Activated CD4-positive, alpha-beta memory T cell treated with anti-CD3 and anti-CD28 coated beads, Interleukin-2, amount 10 ng/mL, durations not matched to agents 7 days and 5 days (primary cell): Measurements from ENCODE around the gene ZNF521. TPM values are rescaled to one million over a fixed set of nuclear protein-coding genes. Genes with fewer than 3 reads are reported as not detected.
A peak's percentile ranks its signal among the peaks of the same experiment; 100 is the strongest.

Experiments used
- CTCF ChIA-PET: fragments of 350-600 bp; sonication (Branson Sonifier 250); formaldehyde crosslinking; loops from one replicate; lab custom pipeline; 2021; ENCODE audit warnings: antibody characterized with exemption, inconsistent platforms; lab: Charles Lee
- POLR2A ChIA-PET: fragments of 350-600 bp; sonication (Branson Sonifier 250); formaldehyde crosslinking; loops from one replicate; lab custom pipeline; 2021; ENCODE audit warnings: antibody characterized with exemption; lab: Charles Lee
- DNase-seq: peaks from one replicate; pipeline ENCODE4 v3.0.0-alpha.2; 2020
- H3K27ac Mint-ChIP-seq: one replicate; pipeline ENCODE4 v1.8.0; 2021; ENCODE audit warnings: mild to moderate bottlenecking, mixed read lengths
- H3K27me3 Mint-ChIP-seq: one replicate; pipeline ENCODE4 v1.8.0; 2021; ENCODE audit warnings: mixed read lengths
- H3K36me3 Mint-ChIP-seq: one replicate; pipeline ENCODE4 v1.8.0; 2021; ENCODE audit warnings: low read depth, mixed read lengths
- H3K4me1 Mint-ChIP-seq: one replicate; pipeline ENCODE4 v1.8.0; 2021; ENCODE audit warnings: mixed read lengths
- H3K4me3 Mint-ChIP-seq: one replicate; pipeline ENCODE4 v1.8.0; 2021; ENCODE audit warnings: mild to moderate bottlenecking, mixed read lengths
- H3K9me3 Mint-ChIP-seq: one replicate; pipeline ENCODE4 v1.8.0; 2021; ENCODE audit warnings: mixed read lengths
- total RNA-seq, 2 experiments: library from RNA; stranded (reverse); gene quantifications; one replicate each; pipeline ENCODE4 v1.2.3, GENCODE V29; 2021

The ZNF521 gene
- total RNA-seq, 2 experiments from 2014 or later, result not detected

DNA sequence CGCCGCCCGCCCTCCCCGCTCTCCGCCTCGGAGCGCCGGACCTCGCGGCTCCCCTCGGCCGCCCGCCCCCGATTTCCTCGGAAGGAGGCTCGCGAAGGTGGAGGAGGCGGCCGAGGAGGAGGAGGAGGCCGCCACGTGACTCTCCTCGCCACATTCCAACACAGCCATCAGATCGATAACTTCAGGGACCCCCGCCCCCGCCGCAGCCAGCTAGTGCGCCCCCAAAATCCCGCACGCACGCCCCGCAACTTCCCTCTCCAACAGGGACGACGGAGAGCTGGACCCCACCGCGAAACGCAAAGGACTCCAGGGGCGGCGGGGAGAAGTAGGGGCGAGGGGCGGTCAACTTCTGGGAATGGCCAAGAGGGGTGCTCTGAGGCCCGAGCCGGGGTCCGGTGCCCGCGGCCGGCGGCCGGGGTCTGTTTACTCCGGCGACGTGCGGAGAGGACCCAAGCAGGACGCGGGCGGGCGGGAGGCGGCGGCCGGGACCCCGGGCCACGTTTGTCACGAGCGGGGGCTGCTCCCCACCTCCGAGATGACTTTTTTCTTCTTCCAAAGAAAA is 2.0 kb downstream of the ZNF521 start:
- Mint-ChIP-seq H3K4me1 (peaks cover 15% of the 10 kb centered on the region), H3K27me3 (peaks cover 72% of the 10 kb centered on the region), H3K9me3 (no peaks in the 10 kb centered on the region), H3K27ac (no peak overlapping the region), H3K36me3 (peaks cover 6% of the 10 kb centered on the region), H3K4me3 (peak overlapping the region; percentile 62)
- CTCF ChIA-PET, result no interaction called here
- DNase-seq, result no peak
- POLR2A ChIA-PET, result no interaction called here

DNA sequence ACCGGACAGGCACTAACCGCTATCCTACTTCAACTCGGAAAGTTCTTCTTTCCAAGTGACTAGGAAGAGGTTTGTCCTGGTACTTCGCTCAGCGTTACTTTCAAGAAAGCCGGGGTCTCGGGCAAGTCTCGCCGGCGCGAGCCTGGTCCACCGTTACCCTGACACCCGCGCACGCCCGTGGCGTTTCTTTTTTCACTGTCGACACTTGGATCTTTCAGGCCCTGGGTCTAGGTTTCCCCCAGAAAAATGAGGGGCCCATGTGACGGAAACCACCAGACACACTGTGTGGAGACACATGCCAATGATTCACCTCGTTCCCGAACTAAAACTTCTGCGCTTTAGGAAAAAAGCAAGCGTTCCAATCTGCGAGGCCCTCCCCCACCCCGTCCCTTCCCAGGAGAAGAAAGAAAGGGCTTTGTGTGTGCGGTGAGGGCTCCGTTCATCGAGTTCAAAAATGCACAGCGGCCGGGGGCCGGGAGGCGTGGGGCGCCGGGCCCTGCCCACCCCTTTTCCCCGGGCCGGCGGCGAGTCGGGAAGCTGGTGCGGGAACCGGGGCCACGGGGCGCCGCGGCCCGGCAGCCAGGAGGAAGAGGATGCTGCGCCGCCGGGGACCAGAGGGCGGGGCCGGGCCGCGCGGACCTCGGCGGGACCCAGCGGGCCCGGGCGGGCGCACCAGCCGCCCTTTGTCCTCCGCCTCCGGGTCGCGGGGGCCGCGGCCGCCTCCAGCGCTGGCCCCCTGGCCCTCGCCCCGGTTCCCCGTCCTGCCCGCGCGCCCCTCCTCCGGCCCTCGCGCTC is 2.6 kb downstream of the ZNF521 start:
- no peaks in the 10 kb centered on the region for H3K9me3 Mint-ChIP-seq
- no peak overlapping the region for H3K27ac Mint-ChIP-seq
- H3K4me1 Mint-ChIP-seq, result peaks cover 15% of the 10 kb centered on the region
- peaks cover 6% of the 10 kb centered on the region for H3K36me3 Mint-ChIP-seq
- ChIA-PET CTCF (no interaction called here), POLR2A (no interaction called here)
- H3K4me3 Mint-ChIP-seq, result peak overlapping the region; percentile 21
- no peak for DNase-seq
- peaks cover 70% of the 10 kb centered on the region for H3K27me3 Mint-ChIP-seq

DNA sequence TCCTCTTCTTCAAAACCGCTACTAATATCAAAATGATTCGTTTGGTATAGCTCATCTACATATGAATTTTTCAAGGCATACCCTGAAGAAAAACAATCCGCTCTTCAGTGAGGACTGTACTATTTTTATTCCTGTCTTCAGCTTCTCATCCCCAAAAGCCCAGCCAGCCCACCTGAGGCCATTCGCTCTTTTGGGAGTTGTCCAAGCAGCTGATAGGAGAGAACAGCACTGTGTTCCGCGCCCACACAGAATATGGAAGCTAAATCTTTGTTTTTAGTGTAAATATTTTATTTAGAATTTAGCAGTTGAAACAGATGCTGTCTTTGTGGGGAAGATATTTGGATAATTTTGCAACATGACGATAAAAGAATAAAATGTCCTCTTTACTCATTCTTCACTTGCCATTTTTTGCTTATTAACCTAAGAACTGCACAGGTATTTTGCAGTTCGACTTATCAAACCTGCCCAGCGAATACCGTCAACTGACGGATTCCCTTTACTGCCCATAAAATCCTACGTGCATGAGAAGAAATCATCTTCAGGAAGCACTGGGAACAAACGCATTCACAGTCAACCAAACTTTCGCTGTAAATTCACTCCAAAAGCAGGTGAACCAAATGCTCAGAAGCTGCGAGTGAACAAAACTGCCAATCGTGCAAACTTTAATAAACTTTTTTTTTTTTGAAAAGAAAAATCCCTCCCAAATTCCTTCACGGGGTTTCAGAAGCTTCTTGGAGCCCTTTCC is 3.4 kb downstream of the ZNF521 start:
- H3K4me3 Mint-ChIP-seq, result no peak overlapping the region
- ChIA-PET CTCF (no interaction called here), POLR2A (no interaction called here)
- DNase-seq, result no peak
- H3K36me3 Mint-ChIP-seq, result peaks cover 6% of the 10 kb centered on the region
- H3K27me3 Mint-ChIP-seq, result peaks cover 64% of the 10 kb centered on the region
- H3K9me3 Mint-ChIP-seq, result no peaks in the 10 kb centered on the region
- H3K27ac Mint-ChIP-seq, result no peak overlapping the region
- peaks cover 15% of the 10 kb centered on the region for H3K4me1 Mint-ChIP-seq

DNA sequence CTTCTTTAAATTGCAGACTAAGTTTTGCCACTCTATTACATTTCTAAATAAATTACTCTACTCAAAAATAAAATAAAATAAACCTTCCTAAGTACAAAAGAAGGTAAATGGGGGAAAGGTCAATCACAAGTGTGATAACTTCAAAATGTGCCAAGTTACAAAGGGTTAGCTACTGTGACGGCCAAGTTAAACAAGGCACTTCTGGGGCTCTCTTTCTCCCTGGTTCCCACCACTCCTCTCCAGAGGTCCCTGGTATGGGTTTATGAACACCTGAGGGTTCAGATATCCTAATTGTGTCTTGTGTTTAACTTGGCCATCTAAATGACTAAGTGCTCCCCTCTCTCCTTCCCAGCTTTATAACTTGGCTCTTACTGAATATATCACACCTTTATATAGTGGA is 5.4 kb downstream of the ZNF521 start:
- H3K4me1 Mint-ChIP-seq, result peaks cover 15% of the 10 kb centered on the region
- peaks cover 50% of the 10 kb centered on the region for H3K27me3 Mint-ChIP-seq
- H3K27ac Mint-ChIP-seq, result no peak overlapping the region
- no peak overlapping the region for H3K4me3 Mint-ChIP-seq
- CTCF ChIA-PET, result no interaction called here
- no peaks in the 10 kb centered on the region for H3K9me3 Mint-ChIP-seq
- POLR2A ChIA-PET, result no interaction called here
- DNase-seq, result no peak
- H3K36me3 Mint-ChIP-seq, result peaks cover 6% of the 10 kb centered on the region

DNA sequence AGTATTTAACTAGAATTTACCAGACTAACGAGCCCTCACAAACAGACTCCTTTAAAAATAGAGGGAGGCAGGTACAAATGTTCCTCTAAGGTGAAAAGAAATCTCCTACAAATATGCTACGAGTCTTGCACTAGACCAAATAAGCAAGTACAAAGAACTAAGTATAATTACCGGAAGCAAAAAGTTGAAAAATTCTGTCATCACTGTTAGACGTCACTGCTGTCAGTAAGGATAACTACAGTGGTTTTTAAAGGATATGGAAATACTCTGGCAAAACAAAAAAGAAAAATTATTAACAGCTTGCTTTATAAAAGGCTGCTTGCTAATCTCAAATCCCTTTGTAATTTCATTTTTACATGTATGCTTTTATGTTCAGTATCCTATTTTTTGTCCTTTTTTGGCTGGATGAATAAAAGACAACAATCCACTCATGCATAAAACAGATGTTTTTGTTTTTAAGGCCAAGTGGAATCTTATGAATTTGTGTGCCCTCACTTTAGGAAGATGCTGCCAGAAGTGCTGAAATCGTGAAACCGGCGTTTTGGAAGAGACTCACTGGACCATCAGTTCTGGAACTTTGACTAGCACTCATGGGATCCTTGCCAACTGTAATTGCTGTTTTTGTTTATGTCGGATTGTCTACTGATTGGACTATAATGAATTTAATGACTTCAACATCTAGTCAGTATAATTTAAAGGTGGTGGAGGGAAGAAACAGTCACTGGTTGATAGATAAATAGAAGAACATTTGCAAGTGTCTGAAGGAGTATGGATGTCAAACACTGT is 6.7 kb downstream of the ZNF521 start:
- CTCF ChIA-PET, result no interaction called here
- POLR2A ChIA-PET, result no interaction called here
- H3K27me3 Mint-ChIP-seq, result peaks cover 40% of the 10 kb centered on the region
- DNase-seq, result no peak
- peaks cover 2% of the 10 kb centered on the region for H3K36me3 Mint-ChIP-seq
- peaks cover 5% of the 10 kb centered on the region for H3K4me1 Mint-ChIP-seq
- no peaks in the 10 kb centered on the region for H3K9me3 Mint-ChIP-seq
- H3K4me3 Mint-ChIP-seq, result no peak overlapping the region
- H3K27ac Mint-ChIP-seq, result no peak overlapping the region

DNA sequence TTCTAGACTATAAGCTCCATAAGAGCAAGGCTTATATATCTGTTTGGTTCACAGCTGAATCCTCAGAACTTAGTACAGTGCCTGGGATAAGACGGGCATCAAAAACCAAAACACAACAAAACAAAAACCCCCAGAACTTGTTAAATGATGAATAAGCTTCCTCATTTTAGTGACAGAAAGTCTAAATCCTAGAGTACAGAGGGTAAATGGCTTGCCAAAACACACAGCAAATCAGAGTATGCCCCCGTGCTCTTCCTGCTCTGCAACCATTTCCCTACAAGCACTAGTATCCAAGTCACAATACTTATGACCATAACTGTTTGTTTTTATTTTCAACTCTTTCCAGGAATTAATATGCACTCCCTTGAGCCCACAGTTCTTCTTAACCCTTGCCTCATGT is 10.1 kb downstream of the ZNF521 start:
- no peak overlapping the region for H3K4me3 Mint-ChIP-seq
- no peak overlapping the region for H3K27ac Mint-ChIP-seq
- no peaks in the 10 kb centered on the region for H3K9me3 Mint-ChIP-seq
- H3K36me3 Mint-ChIP-seq, result no peaks in the 10 kb centered on the region
- H3K27me3 Mint-ChIP-seq, result peaks cover 14% of the 10 kb centered on the region
- ChIA-PET POLR2A (no interaction called here), CTCF (no interaction called here)
- no peak for DNase-seq
- H3K4me1 Mint-ChIP-seq, result no peaks in the 10 kb centered on the region

DNA sequence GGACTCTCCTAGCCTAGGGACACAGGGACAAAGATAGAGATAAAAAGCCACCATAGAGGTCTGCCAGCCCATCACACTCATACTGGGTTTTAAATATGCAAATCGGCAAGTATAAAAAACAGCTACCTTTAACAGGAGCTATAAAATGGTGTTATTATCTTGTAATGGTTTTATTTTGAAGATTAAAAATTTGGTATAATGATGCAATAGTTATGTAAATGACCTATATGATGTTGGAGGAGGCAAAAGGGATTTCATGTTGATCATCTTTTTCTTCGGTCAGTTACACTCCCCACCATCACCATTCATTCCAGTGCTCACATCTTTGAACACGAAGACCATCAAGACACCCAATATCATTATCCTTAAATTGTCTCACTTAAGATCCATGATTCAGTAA is 11.2 kb downstream of the ZNF521 start:
- Mint-ChIP-seq H3K9me3 (no peaks in the 10 kb centered on the region), H3K27ac (no peak overlapping the region), H3K4me3 (no peak overlapping the region), H3K36me3 (no peaks in the 10 kb centered on the region), H3K27me3 (peaks cover 10% of the 10 kb centered on the region), H3K4me1 (no peaks in the 10 kb centered on the region)
- CTCF ChIA-PET, result no interaction called here
- POLR2A ChIA-PET, result no interaction called here
- no peak for DNase-seq

DNA sequence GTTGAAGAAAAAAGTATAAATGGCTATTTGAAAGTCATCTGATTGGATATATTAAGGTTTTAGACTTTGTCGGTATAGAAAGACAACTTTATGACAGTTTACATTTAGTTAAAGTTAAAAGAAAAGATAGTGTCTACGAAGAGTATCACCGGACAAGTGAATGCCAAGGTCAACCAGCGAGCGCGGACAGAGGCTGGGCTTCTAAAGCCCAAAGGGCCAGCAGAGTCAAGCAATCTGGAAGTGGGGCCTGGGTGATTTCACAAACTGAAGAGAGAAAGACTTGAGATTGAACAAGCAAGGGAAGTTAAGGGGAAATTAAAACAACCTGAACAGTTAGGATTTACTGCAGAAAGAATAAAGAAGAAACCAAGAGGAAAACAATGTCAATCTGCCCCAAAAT is 16.3 kb downstream of the ZNF521 start:
- POLR2A ChIA-PET, result no interaction called here
- Mint-ChIP-seq H3K4me1 (no peaks in the 10 kb centered on the region), H3K9me3 (no peaks in the 10 kb centered on the region), H3K27me3 (no peaks in the 10 kb centered on the region), H3K27ac (no peak overlapping the region), H3K36me3 (no peaks in the 10 kb centered on the region), H3K4me3 (no peak overlapping the region)
- CTCF ChIA-PET, result no interaction called here
- DNase-seq, result no peak

DNA sequence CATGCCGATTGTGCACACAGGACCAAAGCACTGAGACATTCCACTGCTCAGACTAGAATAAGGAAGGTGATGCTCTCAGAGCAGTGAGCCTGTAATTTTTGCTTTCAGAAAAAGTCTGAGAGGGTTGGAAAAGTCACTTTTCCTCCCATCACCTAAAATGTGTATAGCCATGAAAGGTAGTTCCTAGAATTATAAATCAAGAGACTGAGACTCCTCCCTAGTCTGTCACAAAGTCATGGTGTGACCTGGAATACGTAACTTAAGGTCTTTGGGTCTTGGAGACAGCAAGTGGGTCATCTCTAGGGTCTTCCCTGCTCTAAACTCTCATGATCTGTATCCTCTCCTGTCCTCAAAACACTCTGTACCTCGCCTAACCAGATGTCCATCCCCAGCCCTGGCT is 16.9 kb downstream of the ZNF521 start:
- no peak overlapping the region for H3K4me3 Mint-ChIP-seq
- H3K27ac Mint-ChIP-seq, result no peak overlapping the region
- no peaks in the 10 kb centered on the region for H3K36me3 Mint-ChIP-seq
- DNase-seq, result no peak
- H3K27me3 Mint-ChIP-seq, result no peaks in the 10 kb centered on the region
- no peaks in the 10 kb centered on the region for H3K4me1 Mint-ChIP-seq
- POLR2A ChIA-PET, result no interaction called here
- no peaks in the 10 kb centered on the region for H3K9me3 Mint-ChIP-seq
- CTCF ChIA-PET, result interaction anchor here (0.8 kb wide), 1 partner anchor 9 kb away, joined by 3 read pairs; no protein-coding TSS in a partner anchor

DNA sequence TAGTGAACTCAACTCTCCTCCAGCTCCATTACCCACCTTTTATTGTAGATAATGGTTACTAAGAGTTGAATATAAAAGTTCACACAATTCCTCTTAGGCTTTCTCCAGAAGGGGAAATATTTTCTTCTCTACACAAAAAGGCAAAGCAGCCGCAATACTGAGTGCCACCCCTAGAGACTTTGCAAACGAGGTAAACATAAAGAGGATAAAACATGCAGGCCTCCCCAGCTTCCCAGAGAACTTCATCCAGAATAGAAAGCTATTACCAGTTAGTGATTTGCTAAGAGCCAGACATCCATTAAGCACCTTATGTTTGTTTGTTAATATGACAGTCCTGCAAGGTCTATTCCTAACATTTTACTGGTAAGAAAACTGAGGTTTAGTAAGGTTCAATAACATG is 17.4 kb downstream of the ZNF521 start:
- POLR2A ChIA-PET, result no interaction called here
- DNase-seq, result no peak
- no peaks in the 10 kb centered on the region for H3K36me3 Mint-ChIP-seq
- CTCF ChIA-PET, result interaction anchor here (0.8 kb wide), 1 partner anchor 9 kb away, joined by 3 read pairs; no protein-coding TSS in a partner anchor
- H3K4me3 Mint-ChIP-seq, result no peak overlapping the region
- no peak overlapping the region for H3K27ac Mint-ChIP-seq
- H3K27me3 Mint-ChIP-seq, result no peaks in the 10 kb centered on the region
- H3K9me3 Mint-ChIP-seq, result no peaks in the 10 kb centered on the region
- no peaks in the 10 kb centered on the region for H3K4me1 Mint-ChIP-seq

DNA sequence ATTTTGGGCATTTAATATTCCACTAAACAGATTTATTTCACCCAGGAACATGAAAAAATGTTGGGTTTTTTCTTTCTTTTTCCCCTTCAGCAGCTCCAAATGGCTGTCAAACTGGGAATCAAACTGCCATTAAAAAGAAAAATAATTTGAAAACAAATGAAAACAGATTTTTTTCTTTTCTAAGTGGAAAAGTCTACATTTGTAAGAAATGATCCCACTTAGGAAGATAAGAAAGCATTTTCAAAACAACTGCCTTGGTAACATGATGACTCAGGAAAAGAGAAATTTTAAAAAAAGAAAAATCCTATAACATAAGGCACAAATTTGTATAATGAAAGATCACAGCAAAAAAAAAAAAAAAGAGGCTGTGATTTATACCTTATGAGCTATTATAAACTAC is 20.0 kb downstream of the ZNF521 start:
- H3K4me3 Mint-ChIP-seq, result no peak overlapping the region
- no peaks in the 10 kb centered on the region for H3K36me3 Mint-ChIP-seq
- H3K27me3 Mint-ChIP-seq, result no peaks in the 10 kb centered on the region
- ChIA-PET CTCF (no interaction called here), POLR2A (no interaction called here)
- DNase-seq, result no peak
- no peak overlapping the region for H3K27ac Mint-ChIP-seq
- no peaks in the 10 kb centered on the region for H3K9me3 Mint-ChIP-seq
- H3K4me1 Mint-ChIP-seq, result no peaks in the 10 kb centered on the region

DNA sequence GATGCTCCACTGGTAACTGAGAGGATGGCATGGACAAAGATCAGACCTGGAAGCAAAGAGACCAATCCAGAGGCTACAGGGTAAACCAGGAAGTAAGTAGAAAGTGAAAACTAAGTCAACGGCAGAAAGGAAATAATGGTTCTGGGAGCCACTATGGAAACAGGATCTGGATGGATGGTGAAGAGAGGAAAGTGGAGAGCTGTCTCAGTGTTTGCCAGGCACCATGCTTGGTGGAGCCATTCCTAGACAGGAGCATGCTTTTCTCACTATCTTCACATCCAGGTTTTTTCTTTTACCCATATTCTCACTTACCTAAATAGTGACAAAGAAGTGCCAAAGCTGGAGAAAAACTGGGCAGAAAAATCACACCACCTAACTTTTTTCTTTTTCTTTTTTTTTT is 22.2 kb downstream of the ZNF521 start:
- POLR2A ChIA-PET, result no interaction called here
- H3K36me3 Mint-ChIP-seq, result no peaks in the 10 kb centered on the region
- no peaks in the 10 kb centered on the region for H3K4me1 Mint-ChIP-seq
- no peaks in the 10 kb centered on the region for H3K9me3 Mint-ChIP-seq
- no peak overlapping the region for H3K27ac Mint-ChIP-seq
- CTCF ChIA-PET, result no interaction called here
- H3K4me3 Mint-ChIP-seq, result no peak overlapping the region
- H3K27me3 Mint-ChIP-seq, result no peaks in the 10 kb centered on the region
- DNase-seq, result no peak

DNA sequence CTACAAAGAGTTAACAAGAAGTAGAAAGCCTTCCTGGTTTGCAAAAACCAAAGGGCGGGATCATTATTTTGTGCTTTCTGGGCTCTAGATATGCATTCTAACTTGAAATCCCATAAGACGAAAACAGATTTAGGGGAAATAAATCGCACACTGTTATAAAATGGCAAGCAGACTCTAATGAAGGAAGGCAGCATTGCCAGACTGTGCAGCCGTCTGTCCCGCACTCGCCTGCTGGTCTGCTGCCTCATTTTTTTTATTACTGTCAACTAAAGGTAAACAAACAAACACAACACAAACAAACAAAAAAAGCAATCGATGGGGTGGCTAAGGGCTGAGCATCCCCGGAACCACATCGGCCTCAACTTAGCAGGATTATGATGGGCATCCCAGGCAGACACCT is 24.4 kb downstream of the ZNF521 start:
- H3K4me3 Mint-ChIP-seq, result no peak overlapping the region
- ChIA-PET POLR2A (no interaction called here), CTCF (no interaction called here)
- no peak for DNase-seq
- H3K4me1 Mint-ChIP-seq, result no peaks in the 10 kb centered on the region
- no peaks in the 10 kb centered on the region for H3K27me3 Mint-ChIP-seq
- no peaks in the 10 kb centered on the region for H3K9me3 Mint-ChIP-seq
- H3K27ac Mint-ChIP-seq, result no peak overlapping the region
- H3K36me3 Mint-ChIP-seq, result no peaks in the 10 kb centered on the region
